Measurements from ENCODE around the gene AUP1.

The AUP1 gene

DNA sequence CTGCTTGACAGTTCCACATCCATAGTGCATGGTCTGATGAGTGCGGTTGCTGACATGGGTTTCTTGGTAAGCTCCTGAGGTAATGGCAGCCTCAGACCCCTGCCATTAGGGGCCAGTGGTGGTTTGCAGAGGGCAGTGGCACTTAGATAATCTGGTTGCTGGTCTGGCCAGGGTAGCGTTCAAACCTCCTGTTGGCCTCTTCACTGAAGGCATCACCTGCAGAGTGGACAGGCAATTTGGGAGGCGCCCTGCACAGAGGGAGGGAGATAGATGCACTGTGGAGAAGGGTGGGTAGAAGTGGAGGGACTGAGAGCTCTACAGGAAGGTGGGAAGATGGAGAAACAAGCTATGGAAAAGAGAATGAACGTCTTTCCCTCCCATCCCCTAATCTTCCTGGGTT, 4.0 kb upstream of the AUP1 start:
- DNase-seq = no peak

DNA sequence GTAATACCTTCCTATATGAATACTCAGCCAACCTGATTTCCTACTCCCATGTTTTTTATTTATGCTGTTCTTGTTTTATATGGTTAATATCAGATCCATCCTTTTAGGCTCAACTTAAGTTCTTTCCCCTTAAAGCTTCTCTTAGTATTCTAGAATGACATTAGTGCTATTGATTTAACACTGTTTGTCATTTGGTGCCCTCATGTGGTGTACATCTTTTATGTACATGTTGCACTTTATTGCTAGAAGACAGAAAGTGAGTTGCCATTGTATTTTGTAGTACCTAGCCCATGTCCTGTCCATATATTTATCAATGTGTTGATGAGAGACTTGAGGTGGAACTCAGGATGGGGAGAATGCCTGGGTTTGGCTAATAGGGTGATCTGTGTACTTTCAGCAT, 2.7 kb upstream of the AUP1 start:
- no peak for DNase-seq

DNA sequence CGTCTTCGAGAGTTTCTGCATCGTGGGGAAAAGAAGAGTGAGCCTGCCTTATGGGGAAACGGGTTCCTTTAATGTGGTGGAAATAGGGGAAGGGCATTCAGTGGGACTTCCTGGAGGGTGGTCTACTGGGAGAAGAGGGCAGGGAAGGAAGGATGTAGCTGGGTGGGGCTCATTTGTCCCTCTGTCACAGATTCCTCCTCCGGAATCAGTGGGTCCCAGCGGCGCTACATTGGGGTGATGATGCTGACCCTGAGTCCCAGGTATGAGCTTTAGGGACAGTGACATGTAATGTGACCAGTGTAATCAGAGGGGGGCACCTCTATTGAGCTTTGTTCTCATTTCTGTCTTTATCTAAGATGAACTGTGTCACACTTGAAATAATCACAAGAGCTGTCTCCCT, 2.2 kb upstream of the AUP1 start:
- no peak for DNase-seq

DNA sequence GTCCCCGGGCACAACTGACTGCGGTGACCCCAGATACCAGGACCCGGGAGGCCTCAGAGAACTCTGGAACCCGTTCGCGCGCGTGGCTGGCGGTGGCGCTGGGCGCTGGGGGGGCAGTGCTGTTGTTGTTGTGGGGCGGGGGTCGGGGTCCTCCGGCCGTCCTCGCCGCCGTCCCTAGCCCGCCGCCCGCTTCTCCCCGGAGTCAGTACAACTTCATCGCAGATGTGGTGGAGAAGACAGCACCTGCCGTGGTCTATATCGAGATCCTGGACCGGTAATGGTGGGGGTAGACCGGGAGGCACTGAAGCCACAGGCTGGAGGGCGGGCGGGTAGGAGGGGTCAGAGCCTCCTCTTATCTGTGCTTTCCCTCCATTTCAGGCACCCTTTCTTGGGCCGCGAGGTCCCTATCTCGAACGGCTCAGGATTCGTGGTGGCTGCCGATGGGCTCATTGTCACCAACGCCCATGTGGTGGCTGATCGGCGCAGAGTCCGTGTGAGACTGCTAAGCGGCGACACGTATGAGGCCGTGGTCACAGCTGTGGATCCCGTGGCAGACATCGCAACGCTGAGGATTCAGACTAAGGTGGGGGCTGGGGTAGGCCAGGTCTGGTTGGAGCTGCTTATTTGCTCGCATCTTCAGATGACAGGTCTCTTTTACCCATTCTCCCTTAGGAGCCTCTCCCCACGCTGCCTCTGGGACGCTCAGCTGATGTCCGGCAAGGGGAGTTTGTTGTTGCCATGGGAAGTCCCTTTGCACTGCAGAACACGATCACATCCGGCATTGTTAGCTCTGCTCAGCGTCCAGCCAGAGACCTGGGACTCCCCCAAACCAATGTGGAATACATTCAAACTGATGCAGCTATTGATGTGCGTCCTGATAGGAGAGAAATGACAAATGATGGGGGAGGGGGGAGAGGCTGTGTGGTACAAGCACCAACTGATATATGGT, 1.0 kb upstream of the AUP1 start:
- peak; percentile 67 to 68 for DNase-seq

DNA sequence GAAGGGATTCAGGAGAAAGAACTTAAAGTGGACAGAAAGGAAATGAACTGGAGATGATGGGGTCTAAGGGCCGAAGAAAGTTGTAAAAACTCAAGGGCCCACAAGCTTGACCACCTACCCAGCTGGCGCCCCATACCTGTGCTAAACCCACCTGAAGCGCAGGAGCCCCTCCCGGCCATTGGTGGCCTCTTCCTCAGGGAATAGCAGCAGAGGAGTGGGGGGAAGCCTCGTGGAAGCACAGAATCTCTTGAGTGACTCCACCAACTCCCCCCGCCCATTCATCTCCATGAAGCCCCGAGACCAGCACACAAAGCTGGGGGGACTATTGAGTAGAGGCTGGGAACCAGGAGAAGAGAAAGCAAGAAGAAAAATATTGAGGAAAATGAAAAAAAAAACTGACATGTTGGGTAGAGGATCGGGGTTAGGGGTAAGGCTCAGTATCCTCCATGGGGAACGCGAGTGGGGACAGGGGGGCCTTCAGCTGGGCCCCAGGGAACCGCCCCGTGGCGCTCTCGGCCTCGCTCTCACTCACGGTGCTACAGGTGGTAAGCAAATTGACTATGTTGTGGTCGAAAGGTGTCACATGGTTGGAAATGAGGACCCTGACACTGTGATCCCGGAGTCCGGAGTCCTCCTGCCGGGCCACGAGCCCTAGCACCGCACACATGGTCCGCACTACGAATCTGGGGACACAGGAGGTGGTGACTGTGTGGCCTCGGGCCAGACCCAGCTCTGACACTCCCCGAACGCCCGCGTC, 728 bp downstream of the AUP1 start:
- DNase-seq = no peak

DNA sequence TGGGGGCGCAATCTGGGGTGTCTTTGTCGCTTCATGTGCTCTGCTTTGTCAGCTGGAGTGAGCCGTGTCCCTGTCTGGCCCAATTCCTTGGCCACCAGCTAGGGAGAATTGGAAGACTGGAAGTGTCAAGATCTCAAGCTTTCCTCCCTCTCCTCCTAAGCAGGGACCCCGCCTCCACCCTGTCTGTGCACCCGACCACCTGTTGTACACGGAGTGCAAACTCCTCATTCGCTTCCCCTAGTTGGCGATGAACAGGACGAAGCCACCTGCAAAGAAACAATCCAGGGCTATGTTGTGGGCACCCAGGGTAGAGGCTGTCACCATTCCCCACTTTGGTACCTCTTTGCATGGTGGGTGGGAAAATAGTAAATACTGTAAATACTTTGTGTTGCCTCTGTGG, 1.8 kb downstream of the AUP1 start:
- DNase-seq = no peak

DNA sequence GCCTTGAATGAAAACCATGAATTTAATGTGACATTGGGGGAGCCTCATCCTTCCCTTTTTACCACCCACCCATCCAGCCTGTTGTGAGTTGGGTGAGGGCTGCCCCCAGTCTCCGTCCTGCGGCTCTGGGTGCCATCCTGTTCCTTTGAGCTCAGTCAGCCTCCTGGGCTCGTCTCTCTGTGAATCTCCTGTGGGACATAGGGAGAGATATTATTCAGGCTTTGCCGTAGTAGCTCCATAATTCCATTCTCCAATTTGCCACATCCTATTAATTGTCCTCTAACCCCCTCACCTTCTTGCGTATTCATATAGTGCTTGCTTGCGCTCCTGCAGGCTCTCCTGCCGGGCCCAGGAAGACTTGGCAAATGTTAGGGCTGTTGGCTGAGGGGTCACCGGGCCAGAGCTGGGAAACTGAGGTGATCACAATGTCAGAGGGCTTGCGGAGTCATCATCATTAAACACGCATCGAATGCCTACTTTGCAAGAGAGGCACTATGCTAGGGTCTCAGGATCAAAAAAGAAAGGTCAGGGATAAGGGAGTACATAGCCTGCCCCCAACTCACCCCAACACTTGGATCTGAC, 2.8 kb downstream of the AUP1 start:
- no peak for DNase-seq

DNA sequence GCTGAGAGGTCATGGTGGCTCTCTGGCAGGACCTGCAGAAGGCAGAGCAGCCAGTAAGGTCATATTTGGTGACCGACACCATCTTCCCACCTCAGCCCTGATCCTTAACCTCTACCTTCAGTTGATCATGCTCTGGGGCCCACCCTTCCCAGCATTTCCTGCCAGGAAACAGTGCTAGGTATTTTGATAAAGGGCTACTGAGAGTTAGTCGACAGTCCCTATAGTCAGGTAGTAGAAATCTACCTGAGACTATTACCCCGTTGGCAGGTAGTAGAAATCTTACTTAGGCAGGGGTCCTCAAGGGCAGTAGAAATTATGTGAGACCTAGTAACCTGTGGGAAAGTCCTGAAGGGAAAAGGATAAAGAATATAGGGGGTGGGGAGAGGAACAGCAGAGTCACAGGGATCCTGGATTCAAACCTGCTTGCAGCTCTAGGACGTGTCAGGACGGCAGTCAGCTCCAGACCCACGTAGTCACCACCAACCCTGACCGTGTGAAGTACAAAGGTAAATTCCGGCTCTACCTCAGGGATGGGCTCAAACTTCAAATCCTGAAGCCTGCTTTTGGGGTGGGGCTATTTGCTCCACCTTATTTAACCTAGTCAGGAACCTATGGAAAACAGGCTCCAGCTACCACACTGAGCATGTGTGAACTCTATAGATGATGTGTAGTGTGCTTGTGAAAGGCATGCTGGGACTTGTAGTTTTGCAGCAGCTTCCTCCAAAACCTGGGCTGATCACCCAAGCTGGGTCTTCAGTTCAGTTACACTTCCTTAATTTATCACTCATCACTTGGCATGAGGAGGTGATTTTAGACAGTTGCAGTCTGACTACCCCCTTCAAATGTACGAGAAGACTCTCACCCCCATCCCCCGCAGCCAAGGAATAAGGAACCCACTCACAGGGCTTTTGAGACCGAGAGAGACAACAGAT, 3.5 kb downstream of the AUP1 start, which contains the start of gene DQX1:
DQX1 (minus strand) TSS at position 515 of the 932 bp plus-strand sequence; CDS start at position 13, 502 bp downstream.
- DNase-seq = no peak

DNA sequence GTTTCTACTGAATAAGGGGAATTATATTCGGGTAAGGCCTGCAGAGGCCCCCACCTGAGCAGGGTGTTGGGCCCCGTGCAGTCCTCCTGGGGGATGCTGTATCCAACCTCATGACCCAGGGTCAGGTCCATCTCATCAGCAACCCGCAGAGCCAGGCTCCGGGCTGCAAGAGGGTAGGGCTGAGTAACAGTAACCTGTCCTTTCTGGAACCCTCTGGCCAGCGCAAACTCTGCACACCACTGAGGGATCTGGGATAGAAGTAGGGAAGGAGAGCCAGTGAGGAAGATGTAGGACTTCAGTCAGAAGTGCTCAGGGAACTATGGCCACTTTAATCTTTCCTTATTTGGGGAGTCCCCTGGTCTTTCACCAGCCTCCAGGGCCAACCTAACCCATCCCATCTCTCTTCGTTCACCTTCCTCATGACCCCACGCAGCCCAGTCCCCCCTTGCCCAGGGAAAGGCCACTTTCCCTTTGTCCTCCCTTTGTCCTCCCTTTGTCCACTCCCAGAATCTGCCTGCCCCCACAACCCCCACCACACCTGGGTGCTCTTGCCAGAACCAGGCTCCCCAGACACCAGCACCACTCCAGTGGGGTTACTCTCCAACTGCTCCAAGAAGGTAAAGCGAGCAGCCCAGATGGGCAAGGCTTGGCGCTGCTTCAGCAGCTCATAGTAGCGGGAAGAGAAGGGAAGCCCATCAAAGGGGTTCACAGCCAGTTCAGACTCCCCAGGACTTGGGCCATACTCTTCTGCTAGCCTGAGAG, 4.4 kb downstream of the AUP1 start:
- DNase-seq = no peak

DNA sequence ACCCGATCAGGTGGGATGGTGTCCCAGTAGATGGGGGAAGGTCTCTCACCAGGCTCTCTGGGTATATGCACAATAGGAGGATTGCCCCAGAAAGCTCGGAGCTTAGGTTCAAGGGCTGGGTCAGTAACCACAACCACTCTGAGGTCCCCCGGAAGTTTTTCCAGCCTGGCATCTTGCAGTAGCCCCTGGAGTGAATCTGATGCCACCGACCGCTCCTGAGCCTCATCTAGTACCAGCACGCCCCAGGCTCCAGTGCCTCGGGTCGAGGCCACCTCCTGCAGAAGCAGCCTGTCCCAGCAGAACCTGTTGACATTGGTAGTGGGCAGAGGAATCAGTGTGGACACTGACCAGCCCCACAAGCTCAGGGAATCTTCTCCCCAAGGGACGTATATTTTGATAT, 5.5 kb downstream of the AUP1 start:
- no peak for DNase-seq

DNA sequence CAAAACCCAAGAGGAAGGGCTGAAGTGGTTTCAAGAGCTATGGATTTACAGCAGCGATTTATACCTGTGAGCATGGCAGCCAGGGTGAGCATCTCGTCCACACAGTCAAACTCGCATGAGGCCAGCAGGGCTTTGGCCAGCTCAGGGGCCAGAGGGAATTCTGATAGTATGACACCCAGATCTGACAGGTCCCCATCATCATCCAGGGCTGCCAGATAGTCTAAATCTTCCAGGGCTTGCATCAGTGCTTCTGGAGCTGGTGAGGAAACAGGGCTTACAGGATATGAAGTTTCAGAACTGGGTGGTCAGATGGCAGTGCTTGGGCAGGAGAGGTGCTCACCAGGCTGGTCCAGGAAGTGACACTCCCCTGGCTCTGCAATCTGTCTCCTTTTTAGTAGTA, 7.0 kb downstream of the AUP1 start:
- no peak for DNase-seq

DNA sequence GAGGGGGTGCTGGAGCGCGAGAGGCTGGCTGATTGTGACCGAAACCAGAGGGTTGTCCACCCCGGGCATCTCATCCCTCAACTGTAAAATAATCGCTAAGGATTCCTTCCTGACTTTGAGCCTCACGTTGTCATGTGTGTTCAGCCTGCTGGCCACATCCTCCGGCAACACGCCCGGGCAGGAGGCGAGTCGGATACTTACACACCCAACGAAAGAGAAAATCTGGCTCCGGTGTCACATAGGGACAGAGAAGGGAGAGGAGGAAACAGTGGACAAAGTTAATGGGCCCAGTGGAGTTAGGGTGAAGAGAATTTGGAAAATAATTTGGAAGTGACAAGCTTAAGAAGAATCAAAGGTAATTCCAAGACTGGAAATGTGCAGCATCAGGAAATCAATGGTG, 12.9 kb downstream of the AUP1 start:
- DNase-seq = no peak

DNA sequence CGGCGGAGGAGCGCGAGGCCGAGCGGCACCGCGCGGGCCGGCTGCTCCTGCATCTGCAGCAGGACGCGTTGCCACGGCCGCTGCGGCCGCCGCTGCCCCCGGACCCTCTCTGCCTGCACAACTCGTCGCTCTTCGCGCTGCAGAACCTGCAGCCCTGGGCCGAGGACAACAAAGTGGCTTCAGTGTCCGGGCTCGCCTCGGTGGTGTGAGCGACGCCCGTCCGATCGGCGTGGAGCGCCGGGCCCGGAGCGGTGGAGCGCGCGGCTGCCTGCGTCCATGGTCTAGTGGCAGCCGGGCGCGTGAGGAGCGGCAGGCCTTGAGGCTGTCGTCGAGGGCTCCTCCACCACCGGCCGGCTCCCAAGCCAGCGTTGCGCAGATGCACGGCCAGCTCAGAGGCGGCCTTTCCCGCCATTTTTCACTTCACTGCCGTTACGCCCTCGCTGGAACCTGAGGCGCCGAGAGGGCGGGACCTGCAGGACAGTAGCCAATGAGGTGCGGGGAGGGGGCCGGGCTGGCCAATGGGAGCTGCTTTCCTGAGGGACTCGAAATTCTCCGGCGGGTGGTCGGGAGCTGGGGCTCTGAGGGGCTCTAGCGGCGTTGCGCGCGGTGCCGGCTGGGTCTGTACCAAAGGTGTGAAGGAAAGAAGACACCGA, 13.4 kb downstream of the AUP1 start:
- peak; percentile 83 to 87 for DNase-seq

DNA sequence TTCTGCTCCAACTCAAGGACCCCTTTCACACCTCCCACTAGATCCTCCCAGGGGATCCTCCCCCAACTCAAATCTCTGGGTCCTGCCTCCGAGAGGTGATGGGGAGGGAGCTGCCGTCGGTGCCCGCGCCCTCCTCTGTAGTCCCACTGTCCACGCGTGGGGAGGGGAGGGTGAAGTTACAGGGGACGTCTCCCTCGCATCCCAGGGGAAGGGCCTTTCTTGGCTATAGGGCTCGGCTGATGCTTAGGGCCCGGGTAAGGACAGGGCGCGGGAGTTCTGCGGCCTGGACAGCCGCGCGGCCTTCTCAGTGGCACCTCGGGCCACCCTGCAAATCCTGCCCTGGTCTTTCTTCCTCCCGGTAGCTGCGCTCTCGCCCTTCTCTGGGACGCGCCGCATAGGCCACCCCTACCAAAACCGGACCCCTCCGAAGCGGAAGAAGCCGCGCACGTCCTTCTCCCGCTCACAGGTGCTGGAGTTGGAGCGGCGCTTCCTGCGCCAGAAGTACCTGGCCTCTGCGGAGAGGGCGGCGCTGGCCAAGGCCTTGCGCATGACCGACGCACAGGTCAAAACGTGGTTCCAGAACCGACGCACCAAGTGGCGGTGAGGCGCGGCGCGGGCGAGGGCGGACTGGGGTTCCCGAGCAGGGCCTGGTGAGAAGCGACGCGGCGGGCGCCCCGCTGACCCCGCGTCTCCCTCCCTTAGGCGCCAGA, 14.1 kb downstream of the AUP1 start:
- peak in 1 of 2 experiments; percentile 47 for DNase-seq

DNA sequence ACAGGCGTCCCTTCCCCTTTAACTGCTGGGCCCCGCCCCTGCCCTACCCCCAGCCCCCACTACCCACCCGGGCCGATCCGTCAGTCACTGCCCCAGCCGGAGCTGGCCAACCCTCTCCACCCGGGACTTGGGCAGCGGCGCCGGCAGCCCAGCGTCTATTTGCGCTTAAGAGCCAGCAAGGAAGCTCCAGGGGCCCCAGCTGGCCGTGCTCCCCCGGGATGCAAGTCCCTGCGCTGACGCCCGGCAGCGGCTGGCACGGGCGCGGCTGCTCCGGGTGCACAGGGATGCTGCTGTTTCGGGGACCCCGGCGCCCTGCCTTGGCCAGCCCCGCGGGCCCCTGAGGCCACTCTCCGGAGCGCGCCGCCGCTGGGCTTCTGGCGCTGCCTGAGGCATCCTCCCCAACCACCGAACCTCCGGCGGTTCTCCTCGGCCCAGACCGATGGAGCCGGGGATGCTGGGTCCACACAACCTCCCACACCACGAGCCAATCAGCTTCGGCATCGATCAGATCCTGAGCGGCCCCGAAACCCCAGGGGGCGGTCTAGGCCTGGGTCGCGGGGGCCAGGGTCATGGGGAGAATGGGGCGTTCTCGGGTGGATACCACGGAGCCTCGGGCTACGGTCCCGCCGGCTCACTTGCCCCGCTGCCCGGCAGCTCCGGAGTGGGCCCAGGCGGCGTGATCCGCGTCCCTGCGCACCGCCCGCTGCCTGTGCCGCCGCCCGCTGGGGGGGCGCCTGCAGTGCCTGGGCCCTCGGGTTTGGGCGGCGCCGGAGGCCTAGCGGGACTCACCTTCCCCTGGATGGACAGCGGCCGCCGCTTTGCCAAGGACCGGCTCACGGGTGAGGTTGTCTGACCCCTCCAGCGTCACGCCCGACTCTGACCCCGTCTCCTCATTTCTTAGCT, 14.9 kb downstream of the AUP1 start, which contains the start of gene TLX2:
TLX2 (plus strand) TSS at position 83 of the 903 bp plus-strand sequence; CDS start at position 440, 357 bp downstream.
- DNase-seq = peak in 1 of 2 experiments; percentile 53

DNA sequence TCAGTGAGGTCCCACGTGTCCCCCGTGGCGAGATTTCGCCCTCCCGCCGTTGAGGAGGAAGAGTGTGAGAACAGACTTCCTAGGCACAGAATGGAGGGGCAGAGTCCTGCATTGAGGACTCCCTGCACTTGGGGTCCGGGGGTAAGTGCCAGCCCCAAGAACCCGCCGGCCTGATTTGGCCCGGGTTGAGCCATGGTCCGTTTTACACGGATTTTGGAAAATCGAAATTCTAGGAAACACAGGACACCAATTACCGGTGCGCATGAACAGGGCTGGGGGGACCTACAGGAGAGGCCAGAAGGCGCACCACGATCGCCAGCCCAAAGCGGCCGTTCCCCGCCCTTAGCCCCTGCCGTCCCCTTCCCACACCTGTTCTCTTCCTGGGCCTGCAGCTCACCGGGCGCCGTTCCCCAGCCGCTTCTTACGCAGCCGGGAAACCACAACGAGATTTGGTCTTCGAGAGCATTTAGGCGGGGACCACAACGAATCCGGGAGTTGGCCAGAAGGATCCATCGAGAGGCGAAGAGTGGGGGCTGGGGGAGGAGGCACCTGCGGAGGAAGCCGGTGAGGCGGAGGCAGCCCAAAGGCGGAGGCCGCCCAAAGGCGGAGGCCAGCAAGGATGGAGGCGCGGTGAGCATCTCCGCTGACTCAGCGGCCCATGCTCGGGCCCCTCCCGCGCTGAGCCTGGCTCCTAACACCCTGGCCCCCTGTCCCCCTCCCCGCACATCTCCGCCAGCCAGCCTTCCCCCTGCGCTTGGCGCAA, 15.7 kb downstream of the AUP1 start:
- peak; percentile 45 to 63 for DNase-seq

DNA sequence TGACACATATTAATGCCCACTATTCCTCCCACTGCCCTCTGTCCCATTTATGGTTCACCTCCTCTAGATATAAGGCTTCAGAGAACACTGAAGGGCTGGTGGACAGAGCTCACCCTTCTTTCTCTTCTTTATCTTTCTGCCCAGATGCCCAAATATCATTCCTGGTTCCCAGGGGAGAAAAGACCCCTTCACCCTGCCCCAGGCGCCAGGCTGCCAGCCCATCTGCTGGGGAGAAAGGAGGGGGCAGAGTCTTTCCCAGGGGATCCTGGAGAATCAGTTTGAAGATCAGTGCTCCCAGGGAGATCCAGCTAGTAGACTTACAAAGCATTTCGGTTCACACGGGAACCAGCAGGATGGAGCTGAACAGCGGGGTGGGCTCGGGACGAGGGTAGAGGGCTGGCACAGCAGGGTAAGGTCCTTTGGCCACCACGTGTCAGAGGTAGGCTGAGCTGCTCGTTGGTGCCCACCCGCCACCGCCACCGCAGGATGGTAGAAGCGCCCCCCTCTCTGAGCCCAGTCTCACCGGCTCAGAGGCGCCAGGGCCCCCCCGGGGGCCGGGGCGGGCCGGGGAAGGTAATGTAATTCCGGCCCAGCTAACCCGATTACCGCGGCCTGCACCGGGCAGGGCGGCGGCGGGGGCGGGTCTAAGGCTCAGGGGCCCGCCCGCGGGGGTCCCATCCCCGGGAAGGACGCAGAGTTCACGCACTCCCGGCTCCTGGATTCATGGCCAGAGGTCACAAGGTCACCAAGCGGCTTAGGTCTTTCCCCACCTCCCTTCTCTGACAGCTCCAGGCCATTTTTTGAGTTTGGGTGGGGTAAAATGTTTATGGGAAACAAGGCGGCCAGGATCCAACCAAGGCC, 16.5 kb downstream of the AUP1 start:
- DNase-seq = no peak

All from activated T-cell treated with anti-CD3 and anti-CD28 coated beads, Interleukin-2, amount 50 U/mL, for 48 hours (primary cell).